K562 (cell line): ENCODE results near the gene CCDC106. TPM values are rescaled to one million over a fixed set of nuclear protein-coding genes. Genes with fewer than 3 reads are reported as not detected.

Experiments used
- ARNT ChIP-seq, 2 experiments: fragments of 450-650 bp; IDR thresholded peaks; 2 replicates each; pipeline ENCODE4 v1.6.1; 2016; ENCODE audit warnings: mild to moderate bottlenecking in 1 of 2
- ELF4 ChIP-seq: fragments of 450-650 bp; formaldehyde crosslinking; IDR thresholded peaks from 2 replicates; pipeline ENCODE4 v1.4.0; 2022; ENCODE audit warnings: missing genetic modification characterization
- GATAD2A ChIP-seq: fragments of 450-650 bp; IDR thresholded peaks from 2 replicates; pipeline ENCODE4 v1.6.1; 2017
- KLF1 ChIP-seq: fragments of 450-650 bp; IDR thresholded peaks from 2 replicates; pipeline ENCODE4 v1.6.1; 2016; ENCODE audit warnings: missing genetic modification characterization, missing compliant biosample characterization
- SRSF7 ChIP-seq: fragments of 200-400 bp; formaldehyde crosslinking; optimal IDR thresholded peaks from 2 replicates; pipeline ENCODE3; 2017; ENCODE audit warnings: mild to moderate bottlenecking, low read depth, low read length
- polyA plus RNA-seq, 8 experiments: library from polyadenylated mRNA; depleted of rRNA in 4 of 8; stranded (reverse) in 5 of 8; unstranded in 3 of 8; fragments of >200 nt; fragmentation: Nextera tagmentation in 2 of 8; fragmentation: Illumina TruSeq in 1 of 8; extraction: Ambion mirVana in 2 of 8; extraction: Trizol in 1 of 8; gene quantifications; 2 replicates each; pipeline versions ENCODE4 v1.2.1 to v1.2.3, GENCODE V29; 2011 to 2014; ENCODE audit warnings: inconsistent platforms in 1 of 8, missing spikeins in 1 of 8
- total RNA-seq, 7 experiments: library from RNA; depleted of rRNA in 6 of 7; stranded (reverse); fragments of >200 nt in 6 of 7; fragmentation: Illumina TruSeq in 2 of 7; extraction: Trizol in 2 of 7; gene quantifications; 2 replicates each; pipeline versions ENCODE4 v1.2.1 to v1.2.3, GENCODE V29; 2011 to 2021; ENCODE audit warnings: low replicate concordance in 1 of 7
- TF ChIP-seq, protein P1 (sequence below): fragments of 450-650 bp; IDR thresholded peaks from 2 replicates; pipeline ENCODE4 v1.6.1; 2018; ENCODE audit not compliant: partially characterized antibody
- TF ChIP-seq, protein P2 (sequence below): fragments of 450-650 bp; IDR thresholded peaks from 2 replicates; pipeline ENCODE4 v1.7.1; 2018; ENCODE audit warnings: mild to moderate bottlenecking, low read depth; ENCODE audit not compliant: partially characterized antibody
- TF ChIP-seq, protein P3 (sequence below), 3 experiments: fragments of 200-800 bp in 1 of 3; fragments of 250-450 bp in 1 of 3; fragments of 450-650 bp in 1 of 3; sonication (Bioruptor Pico) in 1 of 3; sonication (Bioruptor generic) in 1 of 3; formaldehyde crosslinking in 1 of 3; IDR thresholded peaks; 2 replicates each; pipeline versions ENCODE4 v1.6.1 to v1.8.0; 2016 to 2022; ENCODE audit warnings: mild to moderate bottlenecking in 2 of 3, missing genetic modification characterization in 2 of 3, missing compliant biosample characterization in 1 of 3, moderate library complexity in 1 of 3
- TF ChIP-seq, protein P4 (sequence below): fragments of 450-650 bp; IDR thresholded peaks from 2 replicates; pipeline ENCODE4 v1.6.1; 2017; ENCODE audit warnings: mild to moderate bottlenecking, moderate library complexity
- TF ChIP-seq, protein P5 (sequence below): fragments of 150-350 bp; IDR thresholded peaks from 2 replicates; pipeline ENCODE4 v1.6.1; 2014; ENCODE audit warnings: low read depth, mild to moderate bottlenecking, low read length, borderline replicate concordance

The CCDC106 gene
- total and polyA plus RNA-seq, 9 of the 15 experiments (the other 6 are each of a cell fraction or from before 2014, with no cell fraction given): 0.10 to 27.5 (median 15.0) TPM; not detected in 1

DNA sequence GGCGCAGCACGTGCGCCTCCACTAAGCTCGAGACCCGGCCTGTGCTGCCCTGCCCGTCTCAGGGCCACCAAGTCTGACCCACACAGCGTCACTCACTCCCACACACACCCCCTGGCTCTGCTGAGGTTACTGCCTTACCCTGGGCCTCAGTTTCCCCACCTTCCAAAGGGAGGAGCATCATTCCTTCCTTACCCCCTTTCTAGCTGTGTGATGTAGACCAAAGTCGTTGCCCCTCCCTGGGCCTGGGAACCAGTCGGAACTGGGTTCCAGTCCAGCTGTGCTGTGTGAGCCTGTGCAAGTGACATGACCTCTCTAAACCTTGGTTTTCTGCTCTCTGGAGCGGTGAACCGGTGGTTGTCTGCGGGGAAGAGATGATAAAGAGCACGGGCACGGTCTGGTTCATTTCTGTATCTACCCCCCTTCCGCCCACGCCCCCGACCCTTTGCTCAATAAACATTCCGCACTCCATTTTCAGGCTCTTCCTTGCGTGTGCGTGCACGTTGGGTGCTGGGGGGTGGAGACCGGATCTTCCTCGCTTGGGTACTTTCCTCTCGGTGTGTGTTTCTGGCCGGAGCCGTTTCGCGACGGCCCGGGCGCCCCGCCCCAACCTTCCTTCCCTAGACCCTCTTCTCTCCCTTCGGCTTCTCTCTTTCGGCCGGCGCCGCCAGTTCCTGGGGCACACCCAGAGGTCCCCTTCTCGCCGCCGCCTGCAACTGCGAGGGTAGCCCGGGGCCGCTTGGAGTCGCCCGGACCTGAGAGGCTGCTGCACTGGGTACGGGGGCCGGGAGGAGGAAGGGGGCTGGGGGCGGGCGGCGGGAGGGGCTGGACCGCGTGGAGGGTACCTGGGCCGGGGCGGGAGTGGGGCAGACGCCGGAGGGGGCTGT lies 4.8 kb upstream of the CCDC106 start, which contains the start of gene ZNF581 (continued):
- TF ChIP-seq, protein P1, sequence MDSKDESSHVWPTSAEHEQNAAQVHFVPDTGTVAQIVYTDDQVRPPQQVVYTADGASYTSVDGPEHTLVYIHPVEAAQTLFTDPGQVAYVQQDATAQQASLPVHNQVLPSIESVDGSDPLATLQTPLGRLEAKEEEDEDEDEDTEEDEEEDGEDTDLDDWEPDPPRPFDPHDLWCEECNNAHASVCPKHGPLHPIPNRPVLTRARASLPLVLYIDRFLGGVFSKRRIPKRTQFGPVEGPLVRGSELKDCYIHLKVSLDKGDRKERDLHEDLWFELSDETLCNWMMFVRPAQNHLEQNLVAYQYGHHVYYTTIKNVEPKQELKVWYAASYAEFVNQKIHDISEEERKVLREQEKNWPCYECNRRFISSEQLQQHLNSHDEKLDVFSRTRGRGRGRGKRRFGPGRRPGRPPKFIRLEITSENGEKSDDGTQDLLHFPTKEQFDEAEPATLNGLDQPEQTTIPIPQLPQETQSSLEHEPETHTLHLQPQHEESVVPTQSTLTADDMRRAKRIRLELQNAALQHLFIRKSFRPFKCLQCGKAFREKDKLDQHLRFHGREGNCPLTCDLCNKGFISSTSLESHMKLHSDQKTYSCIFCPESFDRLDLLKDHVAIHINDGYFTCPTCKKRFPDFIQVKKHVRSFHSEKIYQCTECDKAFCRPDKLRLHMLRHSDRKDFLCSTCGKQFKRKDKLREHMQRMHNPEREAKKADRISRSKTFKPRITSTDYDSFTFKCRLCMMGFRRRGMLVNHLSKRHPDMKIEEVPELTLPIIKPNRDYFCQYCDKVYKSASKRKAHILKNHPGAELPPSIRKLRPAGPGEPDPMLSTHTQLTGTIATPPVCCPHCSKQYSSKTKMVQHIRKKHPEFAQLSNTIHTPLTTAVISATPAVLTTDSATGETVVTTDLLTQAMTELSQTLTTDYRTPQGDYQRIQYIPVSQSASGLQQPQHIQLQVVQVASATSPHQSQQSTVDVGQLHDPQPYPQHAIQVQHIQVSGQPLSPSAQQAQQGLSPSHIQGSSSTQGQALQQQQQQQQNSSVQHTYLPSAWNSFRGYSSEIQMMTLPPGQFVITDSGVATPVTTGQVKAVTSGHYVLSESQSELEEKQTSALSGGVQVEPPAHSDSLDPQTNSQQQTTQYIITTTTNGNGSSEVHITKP: peak; percentile 25
- TF ChIP-seq GATAD2A (peak; percentile 80), ELF4 (CRISPR knock-in tag) (no peak), SRSF7 (no peak), KLF1 (tag) (no peak), ARNT (IDR thresholded peaks at IDR 0.05) (peak; percentile 56 to 73; a peak in 2 of 4 replicates)
- TF ChIP-seq, protein P2, sequence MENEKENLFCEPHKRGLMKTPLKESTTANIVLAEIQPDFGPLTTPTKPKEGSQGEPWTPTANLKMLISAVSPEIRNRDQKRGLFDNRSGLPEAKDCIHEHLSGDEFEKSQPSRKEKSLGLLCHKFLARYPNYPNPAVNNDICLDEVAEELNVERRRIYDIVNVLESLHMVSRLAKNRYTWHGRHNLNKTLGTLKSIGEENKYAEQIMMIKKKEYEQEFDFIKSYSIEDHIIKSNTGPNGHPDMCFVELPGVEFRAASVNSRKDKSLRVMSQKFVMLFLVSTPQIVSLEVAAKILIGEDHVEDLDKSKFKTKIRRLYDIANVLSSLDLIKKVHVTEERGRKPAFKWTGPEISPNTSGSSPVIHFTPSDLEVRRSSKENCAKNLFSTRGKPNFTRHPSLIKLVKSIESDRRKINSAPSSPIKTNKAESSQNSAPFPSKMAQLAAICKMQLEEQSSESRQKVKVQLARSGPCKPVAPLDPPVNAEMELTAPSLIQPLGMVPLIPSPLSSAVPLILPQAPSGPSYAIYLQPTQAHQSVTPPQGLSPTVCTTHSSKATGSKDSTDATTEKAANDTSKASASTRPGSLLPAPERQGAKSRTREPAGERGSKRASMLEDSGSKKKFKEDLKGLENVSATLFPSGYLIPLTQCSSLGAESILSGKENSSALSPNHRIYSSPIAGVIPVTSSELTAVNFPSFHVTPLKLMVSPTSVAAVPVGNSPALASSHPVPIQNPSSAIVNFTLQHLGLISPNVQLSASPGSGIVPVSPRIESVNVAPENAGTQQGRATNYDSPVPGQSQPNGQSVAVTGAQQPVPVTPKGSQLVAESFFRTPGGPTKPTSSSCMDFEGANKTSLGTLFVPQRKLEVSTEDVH: peak; percentile 65
- TF ChIP-seq, protein P3, sequence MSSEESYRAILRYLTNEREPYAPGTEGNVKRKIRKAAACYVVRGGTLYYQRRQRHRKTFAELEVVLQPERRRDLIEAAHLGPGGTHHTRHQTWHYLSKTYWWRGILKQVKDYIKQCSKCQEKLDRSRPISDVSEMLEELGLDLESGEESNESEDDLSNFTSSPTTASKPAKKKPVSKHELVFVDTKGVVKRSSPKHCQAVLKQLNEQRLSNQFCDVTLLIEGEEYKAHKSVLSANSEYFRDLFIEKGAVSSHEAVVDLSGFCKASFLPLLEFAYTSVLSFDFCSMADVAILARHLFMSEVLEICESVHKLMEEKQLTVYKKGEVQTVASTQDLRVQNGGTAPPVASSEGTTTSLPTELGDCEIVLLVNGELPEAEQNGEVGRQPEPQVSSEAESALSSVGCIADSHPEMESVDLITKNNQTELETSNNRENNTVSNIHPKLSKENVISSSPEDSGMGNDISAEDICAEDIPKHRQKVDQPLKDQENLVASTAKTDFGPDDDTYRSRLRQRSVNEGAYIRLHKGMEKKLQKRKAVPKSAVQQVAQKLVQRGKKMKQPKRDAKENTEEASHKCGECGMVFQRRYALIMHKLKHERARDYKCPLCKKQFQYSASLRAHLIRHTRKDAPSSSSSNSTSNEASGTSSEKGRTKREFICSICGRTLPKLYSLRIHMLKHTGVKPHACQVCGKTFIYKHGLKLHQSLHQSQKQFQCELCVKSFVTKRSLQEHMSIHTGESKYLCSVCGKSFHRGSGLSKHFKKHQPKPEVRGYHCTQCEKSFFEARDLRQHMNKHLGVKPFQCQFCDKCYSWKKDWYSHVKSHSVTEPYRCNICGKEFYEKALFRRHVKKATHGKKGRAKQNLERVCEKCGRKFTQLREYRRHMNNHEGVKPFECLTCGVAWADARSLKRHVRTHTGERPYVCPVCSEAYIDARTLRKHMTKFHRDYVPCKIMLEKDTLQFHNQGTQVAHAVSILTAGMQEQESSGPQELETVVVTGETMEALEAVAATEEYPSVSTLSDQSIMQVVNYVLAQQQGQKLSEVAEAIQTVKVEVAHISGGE (CRISPR knock-in tag; IDR thresholded peaks at IDR 0.05): peak; percentile 95 to 99 (median 99)
- TF ChIP-seq, protein P4, sequence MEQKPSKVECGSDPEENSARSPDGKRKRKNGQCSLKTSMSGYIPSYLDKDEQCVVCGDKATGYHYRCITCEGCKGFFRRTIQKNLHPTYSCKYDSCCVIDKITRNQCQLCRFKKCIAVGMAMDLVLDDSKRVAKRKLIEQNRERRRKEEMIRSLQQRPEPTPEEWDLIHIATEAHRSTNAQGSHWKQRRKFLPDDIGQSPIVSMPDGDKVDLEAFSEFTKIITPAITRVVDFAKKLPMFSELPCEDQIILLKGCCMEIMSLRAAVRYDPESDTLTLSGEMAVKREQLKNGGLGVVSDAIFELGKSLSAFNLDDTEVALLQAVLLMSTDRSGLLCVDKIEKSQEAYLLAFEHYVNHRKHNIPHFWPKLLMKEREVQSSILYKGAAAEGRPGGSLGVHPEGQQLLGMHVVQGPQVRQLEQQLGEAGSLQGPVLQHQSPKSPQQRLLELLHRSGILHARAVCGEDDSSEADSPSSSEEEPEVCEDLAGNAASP: no peak
- TF ChIP-seq, protein P5, sequence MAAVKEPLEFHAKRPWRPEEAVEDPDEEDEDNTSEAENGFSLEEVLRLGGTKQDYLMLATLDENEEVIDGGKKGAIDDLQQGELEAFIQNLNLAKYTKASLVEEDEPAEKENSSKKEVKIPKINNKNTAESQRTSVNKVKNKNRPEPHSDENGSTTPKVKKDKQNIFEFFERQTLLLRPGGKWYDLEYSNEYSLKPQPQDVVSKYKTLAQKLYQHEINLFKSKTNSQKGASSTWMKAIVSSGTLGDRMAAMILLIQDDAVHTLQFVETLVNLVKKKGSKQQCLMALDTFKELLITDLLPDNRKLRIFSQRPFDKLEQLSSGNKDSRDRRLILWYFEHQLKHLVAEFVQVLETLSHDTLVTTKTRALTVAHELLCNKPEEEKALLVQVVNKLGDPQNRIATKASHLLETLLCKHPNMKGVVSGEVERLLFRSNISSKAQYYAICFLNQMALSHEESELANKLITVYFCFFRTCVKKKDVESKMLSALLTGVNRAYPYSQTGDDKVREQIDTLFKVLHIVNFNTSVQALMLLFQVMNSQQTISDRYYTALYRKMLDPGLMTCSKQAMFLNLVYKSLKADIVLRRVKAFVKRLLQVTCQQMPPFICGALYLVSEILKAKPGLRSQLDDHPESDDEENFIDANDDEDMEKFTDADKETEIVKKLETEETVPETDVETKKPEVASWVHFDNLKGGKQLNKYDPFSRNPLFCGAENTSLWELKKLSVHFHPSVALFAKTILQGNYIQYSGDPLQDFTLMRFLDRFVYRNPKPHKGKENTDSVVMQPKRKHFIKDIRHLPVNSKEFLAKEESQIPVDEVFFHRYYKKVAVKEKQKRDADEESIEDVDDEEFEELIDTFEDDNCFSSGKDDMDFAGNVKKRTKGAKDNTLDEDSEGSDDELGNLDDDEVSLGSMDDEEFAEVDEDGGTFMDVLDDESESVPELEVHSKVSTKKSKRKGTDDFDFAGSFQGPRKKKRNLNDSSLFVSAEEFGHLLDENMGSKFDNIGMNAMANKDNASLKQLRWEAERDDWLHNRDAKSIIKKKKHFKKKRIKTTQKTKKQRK: no peak
